GM19035 (cell line): ENCODE results near the gene TKTL2.
"Not testable (repeated sequence)": the region's sequence is repeated elsewhere in the genome, so short reads cannot be mapped to it uniquely, and the experiment has no call there.

Experiments used
- ATAC-seq: cut with Tn5 transposase; IDR thresholded peaks from one replicate; pipeline ENCODE4 v1.9.1; 2021; ENCODE audit not compliant: unreplicated experiment

TKTL2 gene

GRCh38 chr4:163448540-163449203, 24.9 kb downstream of the TKTL2 start:
- no peak for ATAC-seq

- ATAC-seq: no peak
Observed at GRCh38 chr4:163447481-163447880, 26.1 kb downstream of the TKTL2 start.

- ATAC-seq: not testable (repeated sequence)
Observed at GRCh38 chr4:163447023-163447422, 26.5 kb downstream of the TKTL2 start.

GRCh38 chr4:163440040-163440439, 33.5 kb downstream of the TKTL2 start:
- no peak for ATAC-seq
